Psoas muscle (tissue), 8 donors: Measurements from ENCODE around the gene GNAQ. TPM values are rescaled to one million over a fixed set of nuclear protein-coding genes. Genes with fewer than 3 reads are reported as not detected.

Experiments used
- ATAC-seq, 4 donors: fragments of 200-7000 bp; cut with Tn5 transposase; one replicate each; pipeline ENCODE4 v1.9.1; 2020; ENCODE audit warnings: moderate library complexity in 3 of 4, mild to moderate bottlenecking in 2 of 4
- DNase-seq, 2 donors: peaks; one replicate each; pipeline ENCODE4 v3.0.0-alpha.2; 2020
- H3K27ac ChIP-seq: fragments of 200-600 bp; one replicate; pipeline ENCODE4 v1.8.0; 2022
- H3K27me3 ChIP-seq, 3 donors: fragments of 200-600 bp in 1 of 3; one replicate each; pipeline versions ENCODE4 v1.6.1 to v1.8.0; 2013 to 2022; ENCODE audit warnings: low read length in 2 of 3, mild to moderate bottlenecking in 2 of 3, moderate library complexity in 1 of 3; ENCODE audit not compliant: insufficient read depth in 3 of 3
- H3K36me3 ChIP-seq, 2 donors: fragments of 200-600 bp in 1 of 2; one replicate each; pipeline versions ENCODE4 v1.6.1 to v1.8.0; 2013 to 2022; ENCODE audit warnings: low read depth in 1 of 2, mild to moderate bottlenecking in 1 of 2, moderate library complexity in 1 of 2; ENCODE audit not compliant: insufficient read depth in 1 of 2
- H3K4me1 ChIP-seq: fragments of 200-600 bp; one replicate; pipeline ENCODE4 v1.8.0; 2022
- H3K4me3 ChIP-seq: fragments of 200-600 bp; one replicate; pipeline ENCODE4 v1.8.0; 2022; ENCODE audit warnings: mild to moderate bottlenecking
- H3K9me3 ChIP-seq: fragments of 200-600 bp; one replicate; pipeline ENCODE4 v1.8.0; 2022
- CTCF ChIP-seq: fragments of 200-600 bp; IDR thresholded peaks from one replicate; pipeline ENCODE4 v1.8.0; 2022; ENCODE audit warnings: antibody characterized with exemption
- WGBS, 3 donors: extraction: QIAGEN DNeasy Blood & Tissue Kit; methylation state at CpG; one replicate each; pipeline versions ENCODE4 v1.1.6 to v1.1.7; 2013; 5-methylcytosine and 5-hydroxymethylcytosine counted together
- intact Hi-C, 2 donors: fragments of 100-400 bp; cut with DNase I; formaldehyde crosslinking; loops; one replicate each; pipeline versions ENCODE4 v1.11.0 to v1.14.2; 2022
- polyA plus RNA-seq, 3 donors: library from polyadenylated mRNA; stranded (reverse); fragments of 200-250 nt; gene quantifications; one replicate each; pipeline ENCODE4 v1.2.3, GENCODE V29; 2013
- total RNA-seq, 4 donors: library from RNA; stranded (reverse); fragmentation: NEBNext Ultra II Directional in 2 of 4; extraction: Animal tissue kit (Norgen Biotek cat#: 25700) in 2 of 4; gene quantifications; one replicate each; pipeline versions ENCODE4 v1.2.1 to v1.2.4, GENCODE V29; 2021 to 2023
- donor health status: healthy with polysubstance abuse.
- donor health status: DM: no; HTN: no; CAD: no; lungs with moderate emphysema.
- donor health status: Bipolar disorder and iron deficiency.
- donor health status: healthy.
- donor health status: DM: yes; HTN: yes; CAD: no.
- donor health status: DM: no; HTN: no; CAD: no.
- donor health status: DM: no; HTN: no; CAD: no.
- donor health status: DM: yes; HTN: yes; CAD: no.

The GNAQ gene
- total and polyA plus RNA-seq, 7 donors, result 8.3 to 26.6 (median 23.8) TPM

GRCh38 chr9:77953590-77953989, 78.0 kb downstream of the GNAQ start:
- intact Hi-C loops, result no loop called here
- DNase-seq, result no peak
- Histone ChIP-seq H3K36me3 (no peaks in the 10 kb centered on the region), H3K4me3 (no peak overlapping the region), H3K27ac (no peak overlapping the region), H3K27me3 (no peaks in the 10 kb centered on the region), H3K9me3 (no peaks in the 10 kb centered on the region), H3K4me1 (peaks cover 39% of the 10 kb centered on the region)
- ATAC-seq, result peak in 1 of 4 donors; percentile 35
- TF ChIP-seq CTCF, result no peak

GRCh38 chr9:77952635-77953328, 78.8 kb downstream of the GNAQ start:
- ATAC-seq (peak in 2 of 4 donors; percentile 37 to 54), DNase-seq (no peak)
- Histone ChIP-seq H3K27me3 (no peaks in the 10 kb centered on the region), H3K9me3 (no peaks in the 10 kb centered on the region), H3K4me1 (peaks cover 41% of the 10 kb centered on the region), H3K4me3 (no peak overlapping the region), H3K27ac (no peak overlapping the region), H3K36me3 (no peaks in the 10 kb centered on the region)
- 2 to 10% (median 4%) methylated on average over 2 of the region's 2 CpGs for WGBS, 3 donors
- TF ChIP-seq CTCF, result no peak
- intact Hi-C loops, result no loop called here

GRCh38 chr9:77951369-77951768, 80.2 kb downstream of the GNAQ start:
- peaks cover 55% of the 10 kb centered on the region for H3K4me1 ChIP-seq
- H3K9me3 ChIP-seq, result no peaks in the 10 kb centered on the region

GRCh38 chr9:77949751-77950436, 81.7 kb downstream of the GNAQ start:
- Histone ChIP-seq H3K27ac (no peak overlapping the region), H3K27me3 (no peaks in the 10 kb centered on the region), H3K36me3 (no peaks in the 10 kb centered on the region), H3K4me3 (no peak overlapping the region), H3K9me3 (no peaks in the 10 kb centered on the region), H3K4me1 (peaks cover 61% of the 10 kb centered on the region)
- ATAC-seq, result no peak
- intact Hi-C loops, result no loop called here
- WGBS, 3 donors, result 61 to 81% (median 75%) methylated on average over 5 of the region's 5 CpGs
- DNase-seq, result no peak
- no peak for TF ChIP-seq CTCF

More at GRCh38 chr9:77951369-77951768, 80.2 kb downstream of the GNAQ start:
- DNase-seq (no peak), ATAC-seq (no peak)
- Histone ChIP-seq H3K27ac (no peak overlapping the region), H3K27me3 (no peaks in the 10 kb centered on the region), H3K4me3 (no peak overlapping the region), H3K36me3 (no peaks in the 10 kb centered on the region)
- intact Hi-C loops, result no loop called here
- WGBS, 3 donors, result 92 to 100% (median 95%) methylated on average over 1 of the region's 1 CpG
- no peak for TF ChIP-seq CTCF
